ENCODE results near the gene GBGT1. TPM values are rescaled to one million over a fixed set of nuclear protein-coding genes. Genes with fewer than 3 reads are reported as not detected.
A peak's percentile ranks its signal among the peaks of the same experiment; 100 is the strongest.

Gene GBGT1
- total RNA-seq, 2 donors from 2014 or later = 10.8 to 12.8 TPM

GRCh38 chr9:133149130-133150015 lies 14.3 kb downstream of the GBGT1 start:
- ATAC-seq = peak; percentile 76 to 81
- intact Hi-C loops (cut with DNase I) = loop anchor here (5.0 to 10.0 kb wide), 2 partner anchors 97 to 105 kb away; no protein-coding TSS in a partner anchor
- DNase-seq = peak; percentile 91

DNA sequence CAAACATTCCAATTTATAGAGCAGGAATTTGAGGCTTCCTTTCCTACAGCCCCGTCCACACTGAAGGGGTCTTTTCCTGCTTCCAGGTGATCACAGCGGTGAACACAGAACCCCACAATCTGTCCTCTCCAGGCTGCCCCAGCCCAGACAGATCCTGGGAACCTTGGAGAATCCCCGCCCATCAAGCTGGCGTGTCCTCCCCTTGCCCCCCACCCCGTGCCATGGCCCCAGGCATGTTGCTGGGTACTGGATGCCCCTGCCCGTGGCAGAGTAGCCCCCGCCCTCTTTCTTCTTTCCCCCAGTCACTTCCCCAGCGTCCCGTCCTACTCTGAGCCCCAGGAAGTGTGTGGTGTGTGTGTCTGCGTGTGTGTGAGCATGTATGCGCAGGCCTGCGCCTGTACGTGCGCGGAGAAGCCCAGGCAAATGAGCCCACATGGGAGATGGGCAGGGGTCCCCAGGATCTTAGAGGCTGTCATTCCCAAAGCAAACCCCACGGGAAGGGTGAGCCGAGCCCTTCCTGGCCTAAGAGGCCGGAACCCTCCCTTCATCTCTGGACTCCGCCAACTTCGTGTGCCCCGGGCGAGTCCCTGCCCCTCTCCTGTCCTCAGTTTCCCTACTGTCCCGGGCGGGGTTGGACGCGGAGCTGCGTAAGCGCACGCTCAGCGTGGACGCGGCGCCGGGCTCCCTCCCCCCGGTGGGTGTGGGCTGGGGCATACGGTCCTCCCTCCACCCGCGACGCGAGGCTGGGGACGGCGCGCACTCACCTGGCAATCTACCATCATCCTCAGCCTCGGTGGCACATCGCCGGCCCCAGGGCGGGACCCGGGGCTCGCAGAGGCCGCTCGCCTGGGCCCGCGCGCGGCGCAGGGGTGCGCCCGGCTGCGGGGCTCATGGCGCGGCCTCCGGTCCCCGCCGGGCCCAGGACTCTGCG lies 15.2 kb downstream of the GBGT1 start:
- peak; percentile 72 for DNase-seq
- ATAC-seq = peak; percentile 13 to 15
- intact Hi-C loops (cut with DNase I) = loop anchor here (5.0 to 10.0 kb wide), 2 partner anchors 96 to 104 kb away; no protein-coding TSS in a partner anchor

GRCh38 chr9:133147412-133148198 lies 16.1 kb downstream of the GBGT1 start:
- ATAC-seq (peak; percentile 8 to 9), DNase-seq (peak; percentile 79)
- intact Hi-C loops (cut with DNase I) = loop anchor here (1.0 to 10.0 kb wide), 3 partner anchors 44 to 103 kb away; no protein-coding TSS in a partner anchor

GRCh38 chr9:133146746-133147411 lies 16.8 kb downstream of the GBGT1 start:
- no peak for ATAC-seq
- intact Hi-C loops (cut with DNase I) = loop anchor here (1.0 to 10.0 kb wide), 3 partner anchors 44 to 102 kb away; no protein-coding TSS in a partner anchor
- no peak for DNase-seq

- DNase-seq (no peak), ATAC-seq (no peak)
- intact Hi-C loops (cut with DNase I) = loop anchor here (2.0 to 10.0 kb wide), 3 partner anchors 40 to 100 kb away; no protein-coding TSS in a partner anchor
These were observed 18.5 kb downstream of the GBGT1 start for GRCh38 chr9:133144904-133145851.

GRCh38 chr9:133144142-133144903 lies 19.4 kb downstream of the GBGT1 start:
- ATAC-seq = peak; percentile 41 to 48
- intact Hi-C loops (cut with DNase I) = loop anchor here in 1 of 2 donors (2.0 to 10.0 kb wide), 2 partner anchors 40 to 100 kb away; no protein-coding TSS in a partner anchor
- DNase-seq = peak; percentile 73

GRCh38 chr9:133143639-133144141 lies 20.0 kb downstream of the GBGT1 start:
- intact Hi-C loops (cut with DNase I) = loop anchor here in 1 of 2 donors (2.0 to 10.0 kb wide), 2 partner anchors 39 to 99 kb away; no protein-coding TSS in a partner anchor
- no peak for ATAC-seq
- DNase-seq = no peak

DNA sequence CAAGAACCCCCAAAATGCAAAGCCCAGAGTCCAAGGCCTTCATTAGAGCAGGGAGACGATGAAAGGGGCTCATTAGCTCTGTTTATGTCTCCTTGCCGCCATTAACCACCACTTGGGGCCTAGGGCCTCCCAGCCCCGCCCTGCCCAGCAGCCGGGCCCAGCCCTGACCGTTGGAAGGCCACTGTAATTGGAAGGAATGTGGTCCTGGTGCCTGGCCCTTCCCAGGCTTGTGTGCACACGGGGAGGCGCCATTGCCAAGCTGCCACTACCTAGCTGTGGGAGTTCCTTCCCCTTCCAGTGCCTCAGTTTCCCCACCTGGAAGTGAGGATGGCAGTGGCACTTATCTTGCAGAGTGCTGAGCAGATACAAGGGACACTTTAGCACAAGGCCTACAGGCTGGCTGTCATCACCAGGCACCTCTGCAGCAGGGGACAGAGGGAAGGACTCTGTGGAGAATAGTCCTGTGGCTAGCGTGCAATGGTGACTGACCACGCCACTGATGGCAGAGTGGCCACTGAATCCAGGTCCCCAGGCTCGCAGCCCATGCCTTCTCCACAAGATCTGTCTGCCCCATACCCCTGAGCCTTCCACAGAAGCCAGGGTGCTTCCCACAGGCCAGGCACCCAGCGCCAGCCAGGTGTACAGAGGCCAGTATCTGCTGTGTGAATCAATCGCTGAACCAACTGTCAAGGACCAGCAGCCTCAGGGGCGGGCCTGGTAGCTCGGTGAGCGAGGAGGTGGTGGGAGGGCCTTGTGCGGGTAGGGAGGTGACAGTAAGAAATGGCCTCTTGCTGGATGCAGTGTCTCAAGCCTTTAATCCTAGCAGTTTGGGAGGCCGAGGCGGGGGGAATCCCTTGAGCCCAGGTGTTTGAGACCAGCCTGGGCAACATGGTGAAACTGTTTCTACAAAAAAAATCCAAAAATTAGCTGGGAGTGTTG lies 20.8 kb downstream of the GBGT1 start:
- DNase-seq (no peak), ATAC-seq (no peak)
- intact Hi-C loops (cut with DNase I) = loop anchor here in 1 of 2 donors (10.0 kb wide), 1 partner anchor 98 kb away; no protein-coding TSS in a partner anchor

DNA sequence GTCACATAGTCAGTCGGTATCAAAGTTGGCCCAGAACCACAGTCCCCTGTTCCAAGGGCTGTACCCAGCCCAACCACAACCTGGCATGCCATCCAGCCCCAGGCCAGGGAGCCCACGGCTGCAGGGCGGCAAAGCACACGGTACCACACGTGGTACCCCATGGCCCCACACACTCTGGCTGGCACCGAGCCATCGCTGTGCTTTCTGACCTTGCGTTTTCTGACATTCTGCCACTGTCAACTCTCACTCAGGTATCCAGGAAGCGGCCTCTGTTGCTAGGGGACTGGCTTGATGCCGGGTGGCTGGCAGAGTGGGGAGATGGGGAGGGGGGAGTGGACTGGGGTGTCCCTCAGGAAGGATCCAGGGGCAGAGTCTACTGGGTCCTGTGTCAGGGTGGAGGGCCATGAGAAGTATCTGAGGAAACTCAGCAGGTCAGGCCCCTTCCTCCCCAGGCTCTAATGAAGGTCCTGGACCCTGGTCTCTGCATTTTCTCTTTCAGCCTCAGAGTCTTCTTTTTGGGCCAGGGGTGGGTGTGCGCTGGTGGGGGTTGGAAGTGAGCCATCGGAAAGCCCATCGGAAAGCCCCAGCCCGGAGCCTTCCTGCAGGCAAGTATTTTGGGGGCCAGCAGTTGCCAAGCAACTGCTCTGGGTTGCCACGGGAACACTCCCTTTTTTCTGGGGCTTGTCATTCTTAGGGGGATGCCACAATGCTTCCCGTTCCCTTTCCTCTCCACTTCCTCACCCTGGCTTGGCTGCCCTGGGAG lies 21.7 kb downstream of the GBGT1 start:
- DNase-seq (peak; percentile 68), ATAC-seq (peak in 1 of 2 donors; percentile 6)
- intact Hi-C loops (cut with DNase I) = loop anchor here in 1 of 2 donors (10.0 kb wide), 1 partner anchor 97 kb away; no protein-coding TSS in a partner anchor

- intact Hi-C loops (cut with DNase I) = loop anchor here in 1 of 2 donors (10.0 kb wide), 1 partner anchor 96 kb away; no protein-coding TSS in a partner anchor
- ATAC-seq (no peak), DNase-seq (no peak)
These were observed 23.1 kb downstream of the GBGT1 start for GRCh38 chr9:133140606-133141005.

GRCh38 chr9:133140174-133140505 lies 23.6 kb downstream of the GBGT1 start:
- intact Hi-C loops (cut with DNase I) = loop anchor here in 1 of 2 donors (10.0 kb wide), 1 partner anchor 95 kb away; no protein-coding TSS in a partner anchor
- ATAC-seq (no peak), DNase-seq (no peak)

GRCh38 chr9:133139246-133140173 lies 24.2 kb downstream of the GBGT1 start:
- no peak for DNase-seq
- no peak for ATAC-seq
- intact Hi-C loops (cut with DNase I) = loop anchor here in 1 of 2 donors (10.0 kb wide), 1 partner anchor 95 kb away; no protein-coding TSS in a partner anchor

Data from left cardiac atrium (tissue), 4 donors.